Measurements from ENCODE around the gene LRRC14B.

GRCh38 chr5:228886-229285, 37.6 kb downstream of the LRRC14B start:
- TF ChIP-seq CTCF (IDR thresholded peaks at IDR 0.05) (no peak), POLR2A (IDR thresholded peaks at IDR 0.05) (no peak)

All from thyroid gland (tissue), 4 donors.